ENCODE data around the gene CSF2RB.

DNA sequence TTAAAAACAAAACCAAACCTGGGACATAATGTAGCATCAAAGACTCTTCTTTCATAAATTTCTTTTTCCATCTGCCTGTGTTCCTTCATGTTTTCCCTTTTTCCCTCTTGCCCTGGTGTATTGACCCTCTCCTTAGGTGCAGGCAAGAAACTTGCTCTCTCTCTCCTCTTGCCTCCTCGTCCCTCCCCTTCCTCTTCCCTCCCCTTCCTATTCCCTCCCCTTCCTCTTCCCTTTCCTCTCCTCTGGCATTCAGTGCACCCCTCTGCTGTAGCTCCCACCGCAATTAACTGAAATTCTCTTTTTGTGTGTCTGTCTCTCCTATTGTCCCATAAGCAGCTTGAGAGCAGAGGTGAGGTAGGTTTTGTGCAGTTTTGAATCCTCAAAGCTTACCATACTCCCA lies 49.9 kb downstream of the CSF2RB start:
- TF ChIP-seq MXI1 (IDR thresholded peaks at IDR 0.05; ENCODE audit: borderline replicate concordance, low read depth, low read length) (no peak), ZNF274 (CRISPR knock-in tag; IDR thresholded peaks at IDR 0.05) (no peak), ZNF598 (CRISPR knock-in tag; IDR thresholded peaks at IDR 0.05; ENCODE audit: borderline replicate concordance) (no peak), ZNF329 (CRISPR knock-in tag; IDR thresholded peaks at IDR 0.05; ENCODE audit: low read depth) (no peak), ZNF713 (CRISPR knock-in tag; IDR thresholded peaks at IDR 0.05) (no peak), EZH2 (conservative IDR thresholded peaks at IDR 0.05; ENCODE audit: low read depth, low read length) (no peak), BRCA1 (CRISPR knock-in tag; IDR thresholded peaks at IDR 0.05) (no peak), POLR2G (IDR thresholded peaks at IDR 0.05; ENCODE audit: low read depth, low read length) (no peak)
- TF ChIP-seq, protein P1, sequence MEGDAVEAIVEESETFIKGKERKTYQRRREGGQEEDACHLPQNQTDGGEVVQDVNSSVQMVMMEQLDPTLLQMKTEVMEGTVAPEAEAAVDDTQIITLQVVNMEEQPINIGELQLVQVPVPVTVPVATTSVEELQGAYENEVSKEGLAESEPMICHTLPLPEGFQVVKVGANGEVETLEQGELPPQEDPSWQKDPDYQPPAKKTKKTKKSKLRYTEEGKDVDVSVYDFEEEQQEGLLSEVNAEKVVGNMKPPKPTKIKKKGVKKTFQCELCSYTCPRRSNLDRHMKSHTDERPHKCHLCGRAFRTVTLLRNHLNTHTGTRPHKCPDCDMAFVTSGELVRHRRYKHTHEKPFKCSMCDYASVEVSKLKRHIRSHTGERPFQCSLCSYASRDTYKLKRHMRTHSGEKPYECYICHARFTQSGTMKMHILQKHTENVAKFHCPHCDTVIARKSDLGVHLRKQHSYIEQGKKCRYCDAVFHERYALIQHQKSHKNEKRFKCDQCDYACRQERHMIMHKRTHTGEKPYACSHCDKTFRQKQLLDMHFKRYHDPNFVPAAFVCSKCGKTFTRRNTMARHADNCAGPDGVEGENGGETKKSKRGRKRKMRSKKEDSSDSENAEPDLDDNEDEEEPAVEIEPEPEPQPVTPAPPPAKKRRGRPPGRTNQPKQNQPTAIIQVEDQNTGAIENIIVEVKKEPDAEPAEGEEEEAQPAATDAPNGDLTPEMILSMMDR (CRISPR knock-in tag; IDR thresholded peaks at IDR 0.05), result no peak

All from HepG2 (cell line).